GM23338 (cell line): ENCODE measurements around the gene EHD4. TPM values are rescaled to one million over a fixed set of nuclear protein-coding genes. Genes with fewer than 3 reads are reported as not detected.

Source experiments
- ATAC-seq: fragments of 200-7000 bp; cut with Tn5 transposase; 3 replicates; pipeline ENCODE4 v1.9.1; 2020
- DNase-seq: peaks from one replicate; pipeline ENCODE4 v3.0.0-alpha.2; 2015; ENCODE audit warnings: low spot score
- H2AFZ ChIP-seq: fragments of 200-600 bp; sonication (generic); 2 replicates; pipeline ENCODE4 v1.8.0; 2016; ENCODE audit warnings: antibody characterized with exemption, mild to moderate bottlenecking, moderate library complexity
- H3F3A ChIP-seq: fragments of 200-600 bp; sonication (generic); replicated peaks from 2 replicates; pipeline ENCODE4 v1.8.0; 2017; ENCODE audit warnings: antibody characterized with exemption, mixed run types, low read depth
- H3K27ac ChIP-seq: fragments of 200-600 bp; sonication (generic); 2 replicates; pipeline ENCODE4 v1.6.1; 2016; ENCODE audit warnings: low read depth
- H3K27me3 ChIP-seq: fragments of 200-600 bp; sonication (generic); 2 replicates; pipeline ENCODE4 v1.8.0; 2016; ENCODE audit warnings: mild to moderate bottlenecking, mixed run types, moderate library complexity; ENCODE audit not compliant: insufficient read depth
- H3K36me3 ChIP-seq: fragments of 200-600 bp; sonication (generic); 2 replicates; pipeline ENCODE4 v1.8.0; 2016; ENCODE audit warnings: mild to moderate bottlenecking; ENCODE audit not compliant: insufficient read depth
- H3K4me1 ChIP-seq: fragments of 200-600 bp; sonication (generic); 2 replicates; pipeline ENCODE4 v1.8.0; 2016; ENCODE audit warnings: mild to moderate bottlenecking, moderate library complexity; ENCODE audit not compliant: insufficient read depth
- H3K4me2 ChIP-seq: fragments of 200-600 bp; sonication (generic); 2 replicates; pipeline ENCODE4 v1.7.1; 2017; ENCODE audit warnings: mixed run types
- H3K4me3 ChIP-seq: fragments of 200-600 bp; sonication (generic); 2 replicates; pipeline ENCODE4 v1.6.1; 2016; ENCODE audit warnings: mixed run types
- H3K79me2 ChIP-seq: fragments of 200-600 bp; sonication (generic); replicated peaks from 2 replicates; pipeline ENCODE4 v1.8.0; 2017; ENCODE audit warnings: mild to moderate bottlenecking; ENCODE audit not compliant: insufficient read depth
- H3K9me2 ChIP-seq: fragments of 200-600 bp; sonication (generic); 2 replicates; pipeline ENCODE4 v1.8.0; 2017; ENCODE audit not compliant: insufficient read depth
- H4K20me1 ChIP-seq: fragments of 200-600 bp; sonication (generic); replicated peaks from 2 replicates; pipeline ENCODE4 v1.8.0; 2017; ENCODE audit warnings: mild to moderate bottlenecking; ENCODE audit not compliant: insufficient read depth
- H3K27ac Mint-ChIP-seq: 2 replicates; pipeline ENCODE4 v1.8.0; 2020; ENCODE audit warnings: inconsistent platforms, mild to moderate bottlenecking, moderate library complexity, mixed read lengths
- H3K27me3 Mint-ChIP-seq: 3 replicates; pipeline ENCODE4 v1.8.0; 2022; ENCODE audit warnings: low read depth, mild to moderate bottlenecking, moderate library complexity, mixed read lengths, inconsistent platforms; ENCODE audit not compliant: insufficient read depth, poor library complexity
- H3K36me3 Mint-ChIP-seq: 3 replicates; pipeline ENCODE4 v1.8.0; 2021; ENCODE audit warnings: low read depth, mild to moderate bottlenecking, inconsistent platforms, moderate library complexity, mixed read lengths
- H3K4me1 Mint-ChIP-seq: 3 replicates; pipeline ENCODE4 v1.8.0; 2020; ENCODE audit warnings: mild to moderate bottlenecking, inconsistent platforms, mixed read lengths
- H3K4me3 Mint-ChIP-seq: 3 replicates; pipeline ENCODE4 v1.8.0; 2021; ENCODE audit warnings: moderate library complexity, mild to moderate bottlenecking, inconsistent platforms, mixed read lengths
- H3K9me3 Mint-ChIP-seq: 3 replicates; pipeline ENCODE4 v1.8.0; 2020; ENCODE audit warnings: moderate library complexity, mild to moderate bottlenecking, inconsistent platforms, mixed read lengths
- CREB1 ChIP-seq: fragments of 250-450 bp; sonication (Bioruptor Pico); IDR thresholded peaks from 2 replicates; pipeline ENCODE4 v1.5.0; 2020; ENCODE audit warnings: low read depth, mild to moderate bottlenecking, moderate library complexity
- EZH2 ChIP-seq: fragments of 200-600 bp; sonication (generic); IDR thresholded peaks from one replicate; pipeline ENCODE4 v1.8.0; 2017; ENCODE audit warnings: antibody characterized with exemption, mild to moderate bottlenecking, low read depth; ENCODE audit not compliant: unreplicated experiment
- EZH2phosphoT487 ChIP-seq: fragments of 200-600 bp; sonication (generic); IDR thresholded peaks from one replicate; pipeline ENCODE4 v1.8.1; 2018; ENCODE audit warnings: antibody characterized with exemption; ENCODE audit not compliant: unreplicated experiment
- JUNB ChIP-seq: IDR thresholded peaks from one replicate; pipeline ENCODE4 v1.6.1; 2016; ENCODE audit warnings: antibody characterized with exemption; ENCODE audit not compliant: unreplicated experiment
- NANOG ChIP-seq: IDR thresholded peaks from 2 replicates; pipeline ENCODE4 v1.6.1; 2016; ENCODE audit warnings: antibody characterized with exemption, borderline replicate concordance
- POLR2AphosphoS5 ChIP-seq: IDR thresholded peaks from 2 replicates; pipeline ENCODE4 v1.6.1; 2016; ENCODE audit warnings: antibody characterized with exemption, low read depth
- STAT1 ChIP-seq: IDR thresholded peaks from one replicate; pipeline ENCODE4 v1.6.1; 2016; ENCODE audit warnings: antibody characterized with exemption; ENCODE audit not compliant: unreplicated experiment
- ZNF114 ChIP-seq: fragments of 250-450 bp; sonication (Bioruptor Pico); IDR thresholded peaks from 2 replicates; pipeline ENCODE4 v1.5.0; 2020; ENCODE audit warnings: mild to moderate bottlenecking, moderate library complexity
- ZNF331 ChIP-seq: fragments of 250-450 bp; sonication (Bioruptor Pico); IDR thresholded peaks from 2 replicates; pipeline ENCODE4 v1.5.0; 2020; ENCODE audit warnings: low read depth, mild to moderate bottlenecking, moderate library complexity
- polyA plus RNA-seq: library from polyadenylated mRNA; unstranded; fragments of >200 nt; fragmentation: Nextera tagmentation; extraction: Ambion mirVana; gene quantifications from 2 replicates; pipeline ENCODE4 v1.2.1, GENCODE V29; 2016
- total RNA-seq: library from RNA; depleted of rRNA; stranded (reverse); fragments of >200 nt; shearing (Covaris generic); gene quantifications from 2 replicates; pipeline ENCODE4 v1.2.3, GENCODE V29; 2014
- TF ChIP-seq, protein P1 (sequence below), 2 experiments: fragments of 200-600 bp in 1 of 2; sonication (generic) in 1 of 2; conservative IDR thresholded peaks; 2 replicates each; pipeline versions ENCODE4 v1.5.1 to v1.6.1; 2016 to 2017; ENCODE audit warnings: antibody characterized with exemption in 2 of 2, low read depth in 2 of 2, mild to moderate bottlenecking in 2 of 2, moderate library complexity in 1 of 2
- TF ChIP-seq, protein P2 (sequence below): IDR thresholded peaks from one replicate; pipeline ENCODE4 v1.6.1; 2018; ENCODE audit warnings: antibody characterized with exemption; ENCODE audit not compliant: unreplicated experiment
- TF ChIP-seq, protein P3 (sequence below): IDR thresholded peaks from 2 replicates; pipeline ENCODE4 v1.6.1; 2016; ENCODE audit warnings: antibody characterized with exemption
- TF ChIP-seq, protein P4 (sequence below): fragments of 250-450 bp; sonication (Bioruptor Pico); IDR thresholded peaks from 2 replicates; pipeline ENCODE4 v1.5.0; 2020; ENCODE audit warnings: mild to moderate bottlenecking, moderate library complexity

EHD4 gene
- total and polyA plus RNA-seq, 2 experiments from 2014 or later = 13.0 to 31.0 TPM

DNA sequence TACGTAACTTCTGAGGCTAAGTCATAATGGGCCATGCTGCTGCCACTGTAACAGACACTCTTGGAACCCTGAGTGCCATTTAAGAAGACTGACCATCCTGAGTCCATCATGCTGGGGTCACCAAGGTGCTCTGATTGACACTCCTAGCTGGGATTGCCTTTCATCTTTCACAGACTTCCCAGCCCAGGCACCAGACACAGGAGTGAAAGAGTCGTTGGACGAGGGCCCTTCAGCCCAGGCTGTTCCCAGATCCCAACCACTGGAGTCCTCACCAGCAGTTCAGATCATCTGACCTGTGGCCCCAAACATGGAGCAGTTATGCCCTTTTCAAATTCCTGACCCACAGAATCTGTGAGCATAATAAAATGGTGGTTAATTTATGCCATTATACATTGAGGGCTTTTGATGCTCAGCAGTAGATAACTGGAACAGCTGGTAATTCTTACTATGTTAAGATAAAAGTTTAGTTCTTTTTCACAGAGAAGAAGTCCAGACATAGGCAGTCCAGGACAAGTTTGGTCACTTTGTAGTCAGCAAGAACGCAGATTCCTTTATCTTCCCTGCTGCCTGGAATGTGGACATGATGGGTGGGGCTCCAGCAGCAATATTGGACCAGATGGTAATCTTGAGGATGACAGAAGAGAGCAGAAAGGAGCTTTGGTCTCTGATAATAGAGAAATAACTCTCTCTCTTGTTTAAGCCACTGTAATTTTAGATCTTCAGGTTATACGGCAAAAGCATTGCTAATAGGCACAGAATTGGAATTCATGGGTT, 7.3 kb upstream of the EHD4 start:
- Histone ChIP-seq H3K4me3 (no peak overlapping the region), H2AFZ (peak overlapping the region; percentile 72; the same call in 1 of the 2 replicates), H3K36me3 (no peaks in the 10 kb centered on the region), H3K4me1 (peaks cover 13% of the 10 kb centered on the region), H3K27ac (no peak overlapping the region), H4K20me1 (no peaks in the 10 kb centered on the region), H3K4me2 (no peak overlapping the region), H3F3A (no peaks in the 10 kb centered on the region), H3K27me3 (no peaks in the 10 kb centered on the region), H3K9me2 (no peaks in the 10 kb centered on the region), H3K79me2 (no peaks in the 10 kb centered on the region)
- DNase-seq (no peak), ATAC-seq (no peak)
- Mint-ChIP-seq H3K27me3 (peaks cover 8% of the 10 kb centered on the region), H3K9me3 (no peaks in the 10 kb centered on the region), H3K4me1 (peaks cover 19% of the 10 kb centered on the region), H3K4me3 (no peak overlapping the region), H3K27ac (no peak overlapping the region), H3K36me3 (no peaks in the 10 kb centered on the region)
- TF ChIP-seq, protein P1, sequence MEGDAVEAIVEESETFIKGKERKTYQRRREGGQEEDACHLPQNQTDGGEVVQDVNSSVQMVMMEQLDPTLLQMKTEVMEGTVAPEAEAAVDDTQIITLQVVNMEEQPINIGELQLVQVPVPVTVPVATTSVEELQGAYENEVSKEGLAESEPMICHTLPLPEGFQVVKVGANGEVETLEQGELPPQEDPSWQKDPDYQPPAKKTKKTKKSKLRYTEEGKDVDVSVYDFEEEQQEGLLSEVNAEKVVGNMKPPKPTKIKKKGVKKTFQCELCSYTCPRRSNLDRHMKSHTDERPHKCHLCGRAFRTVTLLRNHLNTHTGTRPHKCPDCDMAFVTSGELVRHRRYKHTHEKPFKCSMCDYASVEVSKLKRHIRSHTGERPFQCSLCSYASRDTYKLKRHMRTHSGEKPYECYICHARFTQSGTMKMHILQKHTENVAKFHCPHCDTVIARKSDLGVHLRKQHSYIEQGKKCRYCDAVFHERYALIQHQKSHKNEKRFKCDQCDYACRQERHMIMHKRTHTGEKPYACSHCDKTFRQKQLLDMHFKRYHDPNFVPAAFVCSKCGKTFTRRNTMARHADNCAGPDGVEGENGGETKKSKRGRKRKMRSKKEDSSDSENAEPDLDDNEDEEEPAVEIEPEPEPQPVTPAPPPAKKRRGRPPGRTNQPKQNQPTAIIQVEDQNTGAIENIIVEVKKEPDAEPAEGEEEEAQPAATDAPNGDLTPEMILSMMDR (conservative IDR thresholded peaks at IDR 0.05; ENCODE audit: low read depth in 2 of 2) = no peak
- TF ChIP-seq JUNB = no peak
- TF ChIP-seq, protein P2, sequence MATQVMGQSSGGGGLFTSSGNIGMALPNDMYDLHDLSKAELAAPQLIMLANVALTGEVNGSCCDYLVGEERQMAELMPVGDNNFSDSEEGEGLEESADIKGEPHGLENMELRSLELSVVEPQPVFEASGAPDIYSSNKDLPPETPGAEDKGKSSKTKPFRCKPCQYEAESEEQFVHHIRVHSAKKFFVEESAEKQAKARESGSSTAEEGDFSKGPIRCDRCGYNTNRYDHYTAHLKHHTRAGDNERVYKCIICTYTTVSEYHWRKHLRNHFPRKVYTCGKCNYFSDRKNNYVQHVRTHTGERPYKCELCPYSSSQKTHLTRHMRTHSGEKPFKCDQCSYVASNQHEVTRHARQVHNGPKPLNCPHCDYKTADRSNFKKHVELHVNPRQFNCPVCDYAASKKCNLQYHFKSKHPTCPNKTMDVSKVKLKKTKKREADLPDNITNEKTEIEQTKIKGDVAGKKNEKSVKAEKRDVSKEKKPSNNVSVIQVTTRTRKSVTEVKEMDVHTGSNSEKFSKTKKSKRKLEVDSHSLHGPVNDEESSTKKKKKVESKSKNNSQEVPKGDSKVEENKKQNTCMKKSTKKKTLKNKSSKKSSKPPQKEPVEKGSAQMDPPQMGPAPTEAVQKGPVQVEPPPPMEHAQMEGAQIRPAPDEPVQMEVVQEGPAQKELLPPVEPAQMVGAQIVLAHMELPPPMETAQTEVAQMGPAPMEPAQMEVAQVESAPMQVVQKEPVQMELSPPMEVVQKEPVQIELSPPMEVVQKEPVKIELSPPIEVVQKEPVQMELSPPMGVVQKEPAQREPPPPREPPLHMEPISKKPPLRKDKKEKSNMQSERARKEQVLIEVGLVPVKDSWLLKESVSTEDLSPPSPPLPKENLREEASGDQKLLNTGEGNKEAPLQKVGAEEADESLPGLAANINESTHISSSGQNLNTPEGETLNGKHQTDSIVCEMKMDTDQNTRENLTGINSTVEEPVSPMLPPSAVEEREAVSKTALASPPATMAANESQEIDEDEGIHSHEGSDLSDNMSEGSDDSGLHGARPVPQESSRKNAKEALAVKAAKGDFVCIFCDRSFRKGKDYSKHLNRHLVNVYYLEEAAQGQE = no peak
- TF ChIP-seq, protein P3, sequence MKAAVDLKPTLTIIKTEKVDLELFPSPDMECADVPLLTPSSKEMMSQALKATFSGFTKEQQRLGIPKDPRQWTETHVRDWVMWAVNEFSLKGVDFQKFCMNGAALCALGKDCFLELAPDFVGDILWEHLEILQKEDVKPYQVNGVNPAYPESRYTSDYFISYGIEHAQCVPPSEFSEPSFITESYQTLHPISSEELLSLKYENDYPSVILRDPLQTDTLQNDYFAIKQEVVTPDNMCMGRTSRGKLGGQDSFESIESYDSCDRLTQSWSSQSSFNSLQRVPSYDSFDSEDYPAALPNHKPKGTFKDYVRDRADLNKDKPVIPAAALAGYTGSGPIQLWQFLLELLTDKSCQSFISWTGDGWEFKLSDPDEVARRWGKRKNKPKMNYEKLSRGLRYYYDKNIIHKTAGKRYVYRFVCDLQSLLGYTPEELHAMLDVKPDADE = no peak
- no peak for TF ChIP-seq ZNF114 (CRISPR knock-in tag)
- no peak for TF ChIP-seq EZH2
- TF ChIP-seq CREB1 (CRISPR knock-in tag) = no peak
- no peak for TF ChIP-seq NANOG
- TF ChIP-seq POLR2AphosphoS5 = no peak
- TF ChIP-seq STAT1 = no peak
- no peak for TF ChIP-seq EZH2phosphoT487
- no peak for TF ChIP-seq ZNF331 (CRISPR knock-in tag)
- TF ChIP-seq, protein P4, sequence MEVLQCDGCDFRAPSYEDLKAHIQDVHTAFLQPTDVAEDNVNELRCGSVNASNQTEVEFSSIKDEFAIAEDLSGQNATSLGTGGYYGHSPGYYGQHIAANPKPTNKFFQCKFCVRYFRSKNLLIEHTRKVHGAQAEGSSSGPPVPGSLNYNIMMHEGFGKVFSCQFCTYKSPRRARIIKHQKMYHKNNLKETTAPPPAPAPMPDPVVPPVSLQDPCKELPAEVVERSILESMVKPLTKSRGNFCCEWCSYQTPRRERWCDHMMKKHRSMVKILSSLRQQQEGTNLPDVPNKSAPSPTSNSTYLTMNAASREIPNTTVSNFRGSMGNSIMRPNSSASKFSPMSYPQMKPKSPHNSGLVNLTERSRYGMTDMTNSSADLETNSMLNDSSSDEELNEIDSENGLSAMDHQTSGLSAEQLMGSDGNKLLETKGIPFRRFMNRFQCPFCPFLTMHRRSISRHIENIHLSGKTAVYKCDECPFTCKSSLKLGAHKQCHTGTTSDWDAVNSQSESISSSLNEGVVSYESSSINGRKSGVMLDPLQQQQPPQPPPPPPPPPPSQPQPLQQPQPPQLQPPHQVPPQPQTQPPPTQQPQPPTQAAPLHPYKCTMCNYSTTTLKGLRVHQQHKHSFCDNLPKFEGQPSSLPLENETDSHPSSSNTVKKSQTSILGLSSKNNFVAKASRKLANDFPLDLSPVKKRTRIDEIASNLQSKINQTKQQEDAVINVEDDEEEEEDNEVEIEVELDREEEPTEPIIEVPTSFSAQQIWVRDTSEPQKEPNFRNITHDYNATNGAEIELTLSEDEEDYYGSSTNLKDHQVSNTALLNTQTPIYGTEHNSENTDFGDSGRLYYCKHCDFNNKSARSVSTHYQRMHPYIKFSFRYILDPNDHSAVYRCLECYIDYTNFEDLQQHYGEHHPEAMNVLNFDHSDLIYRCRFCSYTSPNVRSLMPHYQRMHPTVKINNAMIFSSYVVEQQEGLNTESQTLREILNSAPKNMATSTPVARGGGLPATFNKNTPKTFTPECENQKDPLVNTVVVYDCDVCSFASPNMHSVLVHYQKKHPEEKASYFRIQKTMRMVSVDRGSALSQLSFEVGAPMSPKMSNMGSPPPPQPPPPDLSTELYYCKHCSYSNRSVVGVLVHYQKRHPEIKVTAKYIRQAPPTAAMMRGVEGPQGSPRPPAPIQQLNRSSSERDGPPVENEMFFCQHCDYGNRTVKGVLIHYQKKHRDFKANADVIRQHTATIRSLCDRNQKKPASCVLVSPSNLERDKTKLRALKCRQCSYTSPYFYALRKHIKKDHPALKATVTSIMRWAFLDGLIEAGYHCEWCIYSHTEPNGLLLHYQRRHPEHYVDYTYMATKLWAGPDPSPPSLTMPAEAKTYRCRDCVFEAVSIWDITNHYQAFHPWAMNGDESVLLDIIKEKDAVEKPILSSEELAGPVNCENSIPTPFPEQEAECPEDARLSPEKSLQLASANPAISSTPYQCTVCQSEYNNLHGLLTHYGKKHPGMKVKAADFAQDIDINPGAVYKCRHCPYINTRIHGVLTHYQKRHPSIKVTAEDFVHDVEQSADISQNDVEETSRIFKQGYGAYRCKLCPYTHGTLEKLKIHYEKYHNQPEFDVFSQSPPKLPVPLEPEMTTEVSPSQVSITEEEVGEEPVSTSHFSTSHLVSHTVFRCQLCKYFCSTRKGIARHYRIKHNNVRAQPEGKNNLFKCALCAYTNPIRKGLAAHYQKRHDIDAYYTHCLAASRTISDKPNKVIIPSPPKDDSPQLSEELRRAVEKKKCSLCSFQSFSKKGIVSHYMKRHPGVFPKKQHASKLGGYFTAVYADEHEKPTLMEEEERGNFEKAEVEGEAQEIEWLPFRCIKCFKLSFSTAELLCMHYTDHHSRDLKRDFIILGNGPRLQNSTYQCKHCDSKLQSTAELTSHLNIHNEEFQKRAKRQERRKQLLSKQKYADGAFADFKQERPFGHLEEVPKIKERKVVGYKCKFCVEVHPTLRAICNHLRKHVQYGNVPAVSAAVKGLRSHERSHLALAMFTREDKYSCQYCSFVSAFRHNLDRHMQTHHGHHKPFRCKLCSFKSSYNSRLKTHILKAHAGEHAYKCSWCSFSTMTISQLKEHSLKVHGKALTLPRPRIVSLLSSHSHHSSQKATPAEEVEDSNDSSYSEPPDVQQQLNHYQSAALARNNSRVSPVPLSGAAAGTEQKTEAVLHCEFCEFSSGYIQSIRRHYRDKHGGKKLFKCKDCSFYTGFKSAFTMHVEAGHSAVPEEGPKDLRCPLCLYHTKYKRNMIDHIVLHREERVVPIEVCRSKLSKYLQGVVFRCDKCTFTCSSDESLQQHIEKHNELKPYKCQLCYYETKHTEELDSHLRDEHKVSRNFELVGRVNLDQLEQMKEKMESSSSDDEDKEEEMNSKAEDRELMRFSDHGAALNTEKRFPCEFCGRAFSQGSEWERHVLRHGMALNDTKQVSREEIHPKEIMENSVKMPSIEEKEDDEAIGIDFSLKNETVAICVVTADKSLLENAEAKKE (CRISPR knock-in tag) = no peak
